ENCODE results near the gene PCNX2.

PCNX2 gene

DNA sequence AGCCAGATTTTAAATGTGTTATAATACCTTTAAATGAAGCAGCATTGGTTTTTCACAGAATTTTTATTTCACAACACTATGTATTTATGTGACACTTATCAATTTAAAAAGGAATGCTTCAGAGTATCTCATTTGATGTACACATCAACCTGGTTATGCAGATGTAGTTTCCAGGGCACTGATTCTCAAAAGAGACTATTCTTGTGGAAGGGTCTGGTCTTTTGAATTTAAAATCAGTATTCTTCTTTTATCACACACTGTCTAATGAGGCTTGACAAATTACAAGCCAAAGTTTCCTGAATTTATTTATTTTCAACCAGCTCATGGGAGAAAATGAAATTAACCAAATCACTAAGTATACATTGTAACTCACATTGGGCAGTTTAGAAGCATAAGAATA lies 257.7 kb downstream of the PCNX2 start:
- no peaks in the 10 kb centered on the region for H3K9me3 ChIP-seq (ENCODE audit: insufficient read depth, low read depth, low read length)
- H3K27me3 ChIP-seq (ENCODE audit: insufficient read depth, low read length, poor library complexity, severe bottlenecking): no peaks in the 10 kb centered on the region
- no peak overlapping the region for H2AFZ ChIP-seq (ENCODE audit: low read length)
- no peak overlapping the region for H3K4me2 ChIP-seq (ENCODE audit: low read depth, low read length, poor library complexity, severe bottlenecking)
- no peak overlapping the region for H3K9ac ChIP-seq (ENCODE audit: low read depth, low read length, poor library complexity, severe bottlenecking)
- H3K9me2 ChIP-seq (replicated peaks; ENCODE audit: low read depth, low read length): no peaks in the 10 kb centered on the region
- H3K36me3 ChIP-seq (ENCODE audit: insufficient read depth, low read length): no peaks in the 10 kb centered on the region
- no peaks in the 10 kb centered on the region for H3K79me2 ChIP-seq (ENCODE audit: insufficient read depth, low read length)
- no peaks in the 10 kb centered on the region for H3F3A ChIP-seq (ENCODE audit: low read depth)
- H3K4me1 ChIP-seq (ENCODE audit: insufficient read depth, low read length, poor library complexity, severe bottlenecking): no peaks in the 10 kb centered on the region
- no peak for TF ChIP-seq CTCF (conservative IDR thresholded peaks at IDR 0.05; ENCODE audit: low read length)
- no peaks in the 10 kb centered on the region for H4K20me1 ChIP-seq (ENCODE audit: insufficient read depth, low read length, poor library complexity, severe bottlenecking)
- no peak overlapping the region for H3K4me3 ChIP-seq (ENCODE audit: low read length, poor library complexity, severe bottlenecking)

GRCh38 chr1:233034836-233035235 lies 260.7 kb downstream of the PCNX2 start:
- no peaks in the 10 kb centered on the region for H3K79me2 ChIP-seq (ENCODE audit: insufficient read depth, low read length)
- H3K4me3 ChIP-seq (ENCODE audit: low read length, poor library complexity, severe bottlenecking): no peak overlapping the region
- no peaks in the 10 kb centered on the region for H3K36me3 ChIP-seq (ENCODE audit: insufficient read depth, low read length)
- no peak overlapping the region for H3K9ac ChIP-seq (ENCODE audit: low read depth, low read length, poor library complexity, severe bottlenecking)
- no peak for TF ChIP-seq EZH2phosphoT487 (IDR thresholded peaks at IDR 0.05; ENCODE audit: borderline replicate concordance)
- TF ChIP-seq CTCF (conservative IDR thresholded peaks at IDR 0.05; ENCODE audit: low read length): no peak
- H3K4me2 ChIP-seq (ENCODE audit: low read depth, low read length, poor library complexity, severe bottlenecking): no peak overlapping the region
- H3K4me1 ChIP-seq (ENCODE audit: insufficient read depth, low read length, poor library complexity, severe bottlenecking): no peaks in the 10 kb centered on the region
- no peak overlapping the region for H2AFZ ChIP-seq (ENCODE audit: low read length)
- H4K20me1 ChIP-seq (ENCODE audit: insufficient read depth, low read length, poor library complexity, severe bottlenecking): no peaks in the 10 kb centered on the region
- no peaks in the 10 kb centered on the region for H3K27me3 ChIP-seq (ENCODE audit: insufficient read depth, low read length, poor library complexity, severe bottlenecking)
- no peaks in the 10 kb centered on the region for H3F3A ChIP-seq (ENCODE audit: low read depth)
- no peaks in the 10 kb centered on the region for H3K9me3 ChIP-seq (ENCODE audit: insufficient read depth, low read depth, low read length)
- no peaks in the 10 kb centered on the region for H3K9me2 ChIP-seq (replicated peaks; ENCODE audit: low read depth, low read length)

GRCh38 chr1:233033361-233033760 lies 262.2 kb downstream of the PCNX2 start:
- no peaks in the 10 kb centered on the region for H3K79me2 ChIP-seq (ENCODE audit: insufficient read depth, low read length)
- no peaks in the 10 kb centered on the region for H3K9me2 ChIP-seq (replicated peaks; ENCODE audit: low read depth, low read length)
- H2AFZ ChIP-seq (ENCODE audit: low read length): no peak overlapping the region
- H3K4me1 ChIP-seq (ENCODE audit: insufficient read depth, low read length, poor library complexity, severe bottlenecking): no peaks in the 10 kb centered on the region
- no peak for TF ChIP-seq CTCF (conservative IDR thresholded peaks at IDR 0.05; ENCODE audit: low read length)
- TF ChIP-seq EZH2phosphoT487 (IDR thresholded peaks at IDR 0.05; ENCODE audit: borderline replicate concordance): no peak
- no peaks in the 10 kb centered on the region for H4K20me1 ChIP-seq (ENCODE audit: insufficient read depth, low read length, poor library complexity, severe bottlenecking)
- H3K27me3 ChIP-seq (ENCODE audit: insufficient read depth, low read length, poor library complexity, severe bottlenecking): no peaks in the 10 kb centered on the region
- H3K36me3 ChIP-seq (ENCODE audit: insufficient read depth, low read length): no peaks in the 10 kb centered on the region
- no peaks in the 10 kb centered on the region for H3F3A ChIP-seq (ENCODE audit: low read depth)
- H3K4me2 ChIP-seq (ENCODE audit: low read depth, low read length, poor library complexity, severe bottlenecking): no peak overlapping the region
- H3K4me3 ChIP-seq (ENCODE audit: low read length, poor library complexity, severe bottlenecking): no peak overlapping the region
- no peak overlapping the region for H3K9ac ChIP-seq (ENCODE audit: low read depth, low read length, poor library complexity, severe bottlenecking)
- no peaks in the 10 kb centered on the region for H3K9me3 ChIP-seq (ENCODE audit: insufficient read depth, low read depth, low read length)

Measured in Loucy (cell line).